ENCODE data around the gene GRM7.

Gene GRM7

GRCh38 chr3:7158516-7158915, 297.6 kb downstream of the GRM7 start:
- Histone ChIP-seq H3K4me3 (ENCODE audit: low read length) (no peak overlapping the region), H3K9me2 (replicated peaks; ENCODE audit: control insufficient read depth, low read length) (no peaks in the 10 kb centered on the region), H3K27ac (ENCODE audit: low read depth, low read length) (no peak overlapping the region), H3F3A (ENCODE audit: control insufficient read depth, insufficient read depth) (no peaks in the 10 kb centered on the region), H3K4me2 (ENCODE audit: low read length) (no peak overlapping the region), H3K36me3 (ENCODE audit: control insufficient read depth, low read length) (no peaks in the 10 kb centered on the region), H3K79me2 (ENCODE audit: control insufficient read depth, low read length) (no peaks in the 10 kb centered on the region), H3K27me3 (ENCODE audit: control insufficient read depth, low read length) (no peaks in the 10 kb centered on the region), H3K4me1 (ENCODE audit: control insufficient read depth, low read length) (no peaks in the 10 kb centered on the region), H4K20me1 (ENCODE audit: control insufficient read depth, insufficient read depth, low read depth, low read length) (no peaks in the 10 kb centered on the region), H3K9me3 (ENCODE audit: control insufficient read depth, insufficient read depth, low read length) (no peaks in the 10 kb centered on the region)
- TF ChIP-seq CTCF (IDR thresholded peaks at IDR 0.05; ENCODE audit: low read depth, low read length, poor library complexity, severe bottlenecking): no peak
- no peak for TF ChIP-seq EZH2phosphoT487 (IDR thresholded peaks at IDR 0.05; ENCODE audit: borderline replicate concordance, low read length)

- Histone ChIP-seq H3K79me2 (ENCODE audit: control insufficient read depth, low read length) (no peaks in the 10 kb centered on the region), H4K20me1 (ENCODE audit: control insufficient read depth, insufficient read depth, low read depth, low read length) (no peaks in the 10 kb centered on the region), H3K4me1 (ENCODE audit: control insufficient read depth, low read length) (no peaks in the 10 kb centered on the region), H3K36me3 (ENCODE audit: control insufficient read depth, low read length) (no peaks in the 10 kb centered on the region), H3K4me3 (ENCODE audit: low read length) (no peak overlapping the region), H3K9me3 (ENCODE audit: control insufficient read depth, insufficient read depth, low read length) (no peaks in the 10 kb centered on the region), H3K27me3 (ENCODE audit: control insufficient read depth, low read length) (no peaks in the 10 kb centered on the region), H3K4me2 (ENCODE audit: low read length) (no peak overlapping the region), H3F3A (ENCODE audit: control insufficient read depth, insufficient read depth) (no peaks in the 10 kb centered on the region), H3K9me2 (replicated peaks; ENCODE audit: control insufficient read depth, low read length) (no peaks in the 10 kb centered on the region), H3K27ac (ENCODE audit: low read depth, low read length) (no peak overlapping the region)
- TF ChIP-seq EZH2phosphoT487 (IDR thresholded peaks at IDR 0.05; ENCODE audit: borderline replicate concordance, low read length) (no peak), CTCF (IDR thresholded peaks at IDR 0.05; ENCODE audit: low read depth, low read length, poor library complexity, severe bottlenecking) (no peak)
Measured at GRCh38 chr3:7160689-7161088, 299.8 kb downstream of the GRM7 start.

GRCh38 chr3:7166460-7166859, 305.5 kb downstream of the GRM7 start:
- H3K4me3 ChIP-seq (ENCODE audit: low read length): no peak overlapping the region
- H3K9me3 ChIP-seq (ENCODE audit: control insufficient read depth, insufficient read depth, low read length): no peaks in the 10 kb centered on the region
- no peaks in the 10 kb centered on the region for H3F3A ChIP-seq (ENCODE audit: control insufficient read depth, insufficient read depth)
- no peaks in the 10 kb centered on the region for H3K27me3 ChIP-seq (ENCODE audit: control insufficient read depth, low read length)
- TF ChIP-seq EZH2phosphoT487 (IDR thresholded peaks at IDR 0.05; ENCODE audit: borderline replicate concordance, low read length) (no peak), CTCF (IDR thresholded peaks at IDR 0.05; ENCODE audit: low read depth, low read length, poor library complexity, severe bottlenecking) (no peak)
- H3K79me2 ChIP-seq (ENCODE audit: control insufficient read depth, low read length): no peaks in the 10 kb centered on the region
- H3K27ac ChIP-seq (ENCODE audit: low read depth, low read length): no peak overlapping the region
- no peaks in the 10 kb centered on the region for H4K20me1 ChIP-seq (ENCODE audit: control insufficient read depth, insufficient read depth, low read depth, low read length)
- no peaks in the 10 kb centered on the region for H3K4me1 ChIP-seq (ENCODE audit: control insufficient read depth, low read length)
- H3K9me2 ChIP-seq (replicated peaks; ENCODE audit: control insufficient read depth, low read length): no peaks in the 10 kb centered on the region
- H3K4me2 ChIP-seq (ENCODE audit: low read length): no peak overlapping the region
- no peaks in the 10 kb centered on the region for H3K36me3 ChIP-seq (ENCODE audit: control insufficient read depth, low read length)

GRCh38 chr3:7171493-7171892, 310.6 kb downstream of the GRM7 start:
- Histone ChIP-seq H3K79me2 (ENCODE audit: control insufficient read depth, low read length) (no peaks in the 10 kb centered on the region), H3K9me2 (replicated peaks; ENCODE audit: control insufficient read depth, low read length) (no peaks in the 10 kb centered on the region), H3K9me3 (ENCODE audit: control insufficient read depth, insufficient read depth, low read length) (no peaks in the 10 kb centered on the region), H3K4me3 (ENCODE audit: low read length) (no peak overlapping the region), H3K27me3 (ENCODE audit: control insufficient read depth, low read length) (no peaks in the 10 kb centered on the region), H3F3A (ENCODE audit: control insufficient read depth, insufficient read depth) (no peaks in the 10 kb centered on the region), H3K4me1 (ENCODE audit: control insufficient read depth, low read length) (no peaks in the 10 kb centered on the region), H4K20me1 (ENCODE audit: control insufficient read depth, insufficient read depth, low read depth, low read length) (no peaks in the 10 kb centered on the region), H3K27ac (ENCODE audit: low read depth, low read length) (no peak overlapping the region), H3K36me3 (ENCODE audit: control insufficient read depth, low read length) (no peaks in the 10 kb centered on the region), H3K4me2 (ENCODE audit: low read length) (no peak overlapping the region)
- TF ChIP-seq EZH2phosphoT487 (IDR thresholded peaks at IDR 0.05; ENCODE audit: borderline replicate concordance, low read length) (no peak), CTCF (IDR thresholded peaks at IDR 0.05; ENCODE audit: low read depth, low read length, poor library complexity, severe bottlenecking) (no peak)

Measured in DOHH2 (cell line).